Smooth muscle cell (in vitro differentiated cells): Measurements from ENCODE around the gene ASIC5. TPM values are rescaled to one million over a fixed set of nuclear protein-coding genes. Genes with fewer than 3 reads are reported as not detected.
A peak's percentile ranks its signal among the peaks of the same experiment; 100 is the strongest.

ENCODE experiments used
- DNase-seq: peaks from one replicate; lab custom pipeline; 2025; ENCODE audit not compliant: unreplicated experiment; lab: John Stamatoyannopoulos, UW
- H2AFZ ChIP-seq: fragments of 200-600 bp; sonication (generic); 2 replicates; pipeline ENCODE4 v1.6.0; 2016; ENCODE audit warnings: antibody characterized with exemption, low read depth, mild to moderate bottlenecking
- H3F3A ChIP-seq: fragments of 200-600 bp; sonication (generic); 2 replicates; pipeline ENCODE4 v1.6.0; 2017; ENCODE audit warnings: antibody characterized with exemption, low read depth
- H3K27ac ChIP-seq: fragments of 200-600 bp; sonication (generic); 2 replicates; pipeline ENCODE4 v1.5.1; 2016; ENCODE audit warnings: low read depth, mild to moderate bottlenecking
- H3K27me3 ChIP-seq: fragments of 200-600 bp; sonication (generic); 2 replicates; pipeline ENCODE4 v1.6.1; 2016; ENCODE audit warnings: low read depth, mild to moderate bottlenecking
- H3K36me3 ChIP-seq: fragments of 200-600 bp; sonication (generic); 2 replicates; pipeline ENCODE4 v1.5.1; 2016; ENCODE audit warnings: low read depth
- H3K4me1 ChIP-seq: fragments of 200-600 bp; sonication (generic); 2 replicates; pipeline ENCODE4 v1.5.1; 2016; ENCODE audit warnings: low read depth
- H3K4me2 ChIP-seq: fragments of 200-600 bp; sonication (generic); 2 replicates; pipeline ENCODE4 v1.6.0; 2016; ENCODE audit warnings: mild to moderate bottlenecking
- H3K4me3 ChIP-seq: fragments of 200-600 bp; sonication (generic); 2 replicates; pipeline ENCODE4 v1.5.1; 2016; ENCODE audit warnings: mild to moderate bottlenecking
- H3K79me2 ChIP-seq: fragments of 200-600 bp; sonication (generic); 2 replicates; pipeline ENCODE4 v1.6.0; 2016; ENCODE audit warnings: low read depth, mild to moderate bottlenecking
- H3K9ac ChIP-seq: fragments of 200-600 bp; sonication (generic); 2 replicates; pipeline ENCODE4 v1.6.0; 2016; ENCODE audit warnings: low read depth
- H3K9me3 ChIP-seq: fragments of 200-600 bp; sonication (generic); replicated peaks from 2 replicates; pipeline ENCODE4 v1.5.1; 2016; ENCODE audit warnings: low read depth
- H4K20me1 ChIP-seq: fragments of 200-600 bp; sonication (generic); 2 replicates; pipeline ENCODE4 v1.6.0; 2016; ENCODE audit warnings: low read depth
- CTCF ChIP-seq: fragments of 200-600 bp; sonication (generic); IDR thresholded peaks from 2 replicates; pipeline ENCODE4 v1.5.1; 2017; ENCODE audit warnings: borderline replicate concordance, mild to moderate bottlenecking, antibody characterized with exemption; ENCODE audit not compliant: insufficient read depth, poor library complexity, severe bottlenecking
- WGBS: methylation state at CpG from one replicate; pipeline ENCODE4 v1.1.7; 2016; ENCODE audit warnings: low lambda C conversion rate; 5-methylcytosine and 5-hydroxymethylcytosine counted together
- polyA plus RNA-seq: library from polyadenylated mRNA; unstranded; fragments of >200 nt; fragmentation: Nextera tagmentation; extraction: Ambion mirVana; gene quantifications from 2 replicates; pipeline ENCODE4 v1.2.1, GENCODE V29; 2016
- total RNA-seq: library from RNA; depleted of rRNA; stranded (reverse); fragments of >200 nt; gene quantifications from 2 replicates; pipeline ENCODE4 v1.2.3, GENCODE V29; 2014

Gene ASIC5
- total and polyA plus RNA-seq, 2 experiments from 2014 or later = not detected

- Histone ChIP-seq H2AFZ (peak overlapping the region; percentile 68), H3K79me2 (no peaks in the 10 kb centered on the region), H3K9me3 (no peaks in the 10 kb centered on the region), H3K27ac (peak overlapping the region; percentile 42), H3K27me3 (no peaks in the 10 kb centered on the region), H3F3A (peaks cover 8% of the 10 kb centered on the region), H3K9ac (no peak overlapping the region), H3K4me3 (no peak overlapping the region), H3K4me1 (peaks cover 6% of the 10 kb centered on the region), H3K36me3 (no peaks in the 10 kb centered on the region), H3K4me2 (no peak overlapping the region), H4K20me1 (no peaks in the 10 kb centered on the region)
- 93% methylated on average over 2 of the region's 2 CpGs for WGBS
- DNase-seq = no peak
- TF ChIP-seq CTCF = no peak
Measured at GRCh38 chr4:155811083-155811482, 55.0 kb downstream of the ASIC5 start.

GRCh38 chr4:155809835-155810234 is 56.2 kb downstream of the ASIC5 start:
- peak overlapping the region; percentile 57 for H2AFZ ChIP-seq
- H3K4me2 ChIP-seq = no peak overlapping the region
- peaks cover 14% of the 10 kb centered on the region for H3F3A ChIP-seq
- peaks cover 6% of the 10 kb centered on the region for H3K4me1 ChIP-seq
- no peaks in the 10 kb centered on the region for H4K20me1 ChIP-seq
- H3K27ac ChIP-seq = peak overlapping the region; percentile 30
- WGBS = 86% methylated on average over 1 of the region's 1 CpG
- H3K4me3 ChIP-seq = no peak overlapping the region
- H3K9me3 ChIP-seq = no peaks in the 10 kb centered on the region
- no peaks in the 10 kb centered on the region for H3K79me2 ChIP-seq
- no peaks in the 10 kb centered on the region for H3K36me3 ChIP-seq
- no peaks in the 10 kb centered on the region for H3K27me3 ChIP-seq
- TF ChIP-seq CTCF = peak; percentile 82
- DNase-seq = no peak
- no peak overlapping the region for H3K9ac ChIP-seq

- no peaks in the 10 kb centered on the region for H3K27me3 ChIP-seq
- peak overlapping the region; percentile 66 for H3K27ac ChIP-seq
- H3K4me3 ChIP-seq = no peak overlapping the region
- H2AFZ ChIP-seq = no peak overlapping the region
- H3K4me2 ChIP-seq = peak overlapping the region; percentile 49
- peaks cover 6% of the 10 kb centered on the region for H3K4me1 ChIP-seq
- 53% methylated on average over 1 of the region's 1 CpG for WGBS
- H3K36me3 ChIP-seq = no peaks in the 10 kb centered on the region
- H4K20me1 ChIP-seq = no peaks in the 10 kb centered on the region
- no peaks in the 10 kb centered on the region for H3K9me3 ChIP-seq
- no peak for TF ChIP-seq CTCF
- H3F3A ChIP-seq = peaks cover 7% of the 10 kb centered on the region
- no peak overlapping the region for H3K9ac ChIP-seq
- no peaks in the 10 kb centered on the region for H3K79me2 ChIP-seq
- DNase-seq = no peak
Measured at GRCh38 chr4:155807021-155807420, 59.1 kb downstream of the ASIC5 start.

- WGBS = 74% methylated on average over 1 of the region's 1 CpG
- H3F3A ChIP-seq = peaks cover 7% of the 10 kb centered on the region
- no peaks in the 10 kb centered on the region for H4K20me1 ChIP-seq
- H3K4me1 ChIP-seq = peaks cover 6% of the 10 kb centered on the region
- no peaks in the 10 kb centered on the region for H3K27me3 ChIP-seq
- H3K9ac ChIP-seq = no peak overlapping the region
- no peak for TF ChIP-seq CTCF
- H3K4me3 ChIP-seq = no peak overlapping the region
- no peaks in the 10 kb centered on the region for H3K36me3 ChIP-seq
- H2AFZ ChIP-seq = no peak overlapping the region
- no peaks in the 10 kb centered on the region for H3K9me3 ChIP-seq
- H3K4me2 ChIP-seq = peak overlapping the region; percentile 23
- no peak for DNase-seq
- H3K27ac ChIP-seq = peak overlapping the region; percentile 66
- H3K79me2 ChIP-seq = no peaks in the 10 kb centered on the region
Measured at GRCh38 chr4:155805016-155805415, 61.1 kb downstream of the ASIC5 start.
